Measurements from ENCODE around the gene CDH5.

Gene CDH5

GRCh38 chr16:66365651-66366050 is 840 bp upstream of the CDH5 start:
- Histone ChIP-seq H3K27me3 (replicated peaks; ENCODE audit: control insufficient read depth, insufficient read depth, low read length) (peaks cover 2% of the 10 kb centered on the region; the same call in 1 of the 2 replicates), H3K4me3 (replicated peaks; ENCODE audit: low read depth, low read length) (no peak overlapping the region), H3K36me3 (ENCODE audit: control insufficient read depth, insufficient read depth, low read length) (no peaks in the 10 kb centered on the region)
- TF ChIP-seq CTCF (IDR thresholded peaks at IDR 0.05; ENCODE audit: insufficient read depth, low read length, poor library complexity, severe bottlenecking): no peak
- DNase-seq (ENCODE audit: extremely low read depth, insufficient read length): no peak

- Histone ChIP-seq H3K27me3 (replicated peaks; ENCODE audit: control insufficient read depth, insufficient read depth, low read length) (no peaks in the 10 kb centered on the region; the same call in 1 of the 2 replicates), H3K36me3 (ENCODE audit: control insufficient read depth, insufficient read depth, low read length) (no peaks in the 10 kb centered on the region), H3K4me3 (replicated peaks; ENCODE audit: low read depth, low read length) (no peak overlapping the region)
- no peak for DNase-seq (ENCODE audit: extremely low read depth, insufficient read length)
- no peak for TF ChIP-seq CTCF (IDR thresholded peaks at IDR 0.05; ENCODE audit: insufficient read depth, low read length, poor library complexity, severe bottlenecking)
These were observed 1.7 kb downstream of the CDH5 start for GRCh38 chr16:66367968-66368891.

- TF ChIP-seq CTCF (IDR thresholded peaks at IDR 0.05; ENCODE audit: insufficient read depth, low read length, poor library complexity, severe bottlenecking): no peak
- DNase-seq (ENCODE audit: extremely low read depth, insufficient read length): no peak
- Histone ChIP-seq H3K36me3 (ENCODE audit: control insufficient read depth, insufficient read depth, low read length) (no peaks in the 10 kb centered on the region), H3K27me3 (replicated peaks; ENCODE audit: control insufficient read depth, insufficient read depth, low read length) (no peaks in the 10 kb centered on the region), H3K4me3 (replicated peaks; ENCODE audit: low read depth, low read length) (no peak overlapping the region)
These were observed 2.6 kb downstream of the CDH5 start for GRCh38 chr16:66369055-66369592.

GRCh38 chr16:66370786-66371684 is 4.5 kb downstream of the CDH5 start:
- Histone ChIP-seq H3K27me3 (replicated peaks; ENCODE audit: control insufficient read depth, insufficient read depth, low read length) (no peaks in the 10 kb centered on the region), H3K36me3 (ENCODE audit: control insufficient read depth, insufficient read depth, low read length) (no peaks in the 10 kb centered on the region), H3K4me3 (replicated peaks; ENCODE audit: low read depth, low read length) (no peak overlapping the region)
- TF ChIP-seq CTCF (IDR thresholded peaks at IDR 0.05; ENCODE audit: insufficient read depth, low read length, poor library complexity, severe bottlenecking): no peak
- DNase-seq (ENCODE audit: extremely low read depth, insufficient read length): no peak

- no peak for TF ChIP-seq CTCF (IDR thresholded peaks at IDR 0.05; ENCODE audit: insufficient read depth, low read length, poor library complexity, severe bottlenecking)
- no peak for DNase-seq (ENCODE audit: extremely low read depth, insufficient read length)
- H3K36me3 ChIP-seq (ENCODE audit: control insufficient read depth, insufficient read depth, low read length): no peaks in the 10 kb centered on the region
- H3K4me3 ChIP-seq (replicated peaks; ENCODE audit: low read depth, low read length): no peak overlapping the region
- H3K27me3 ChIP-seq (replicated peaks; ENCODE audit: control insufficient read depth, insufficient read depth, low read length): no peaks in the 10 kb centered on the region
These were observed 5.8 kb downstream of the CDH5 start for GRCh38 chr16:66372078-66372897.

All from GM06990 (cell line).